SK-N-SH treated with all-trans-retinoic acid at 6 μM for 48 hours (cell line): ENCODE results near the gene EBF4.

Source experiments
- ATAC-seq: fragments of 200-7000 bp; cut with Tn5 transposase; 3 replicates; pipeline ENCODE4 v1.9.1; 2020; ENCODE audit warnings: mild to moderate bottlenecking, moderate library complexity
- ARNTL ChIP-seq: fragments of 450-650 bp; formaldehyde crosslinking; IDR thresholded peaks from 2 replicates; pipeline ENCODE4 v1.5.0; 2020; ENCODE audit warnings: low read depth, mild to moderate bottlenecking, moderate library complexity, borderline replicate concordance
- BACH2 ChIP-seq: fragments of 250-450 bp; sonication (Bioruptor Pico); IDR thresholded peaks from 2 replicates; pipeline ENCODE4 v1.9.0; 2021; ENCODE audit warnings: mild to moderate bottlenecking, borderline replicate concordance
- CSDC2 ChIP-seq: fragments of 250-450 bp; sonication (Bioruptor Pico); IDR thresholded peaks from 2 replicates; pipeline ENCODE4 v1.5.0; 2020; ENCODE audit warnings: mild to moderate bottlenecking, moderate library complexity
- CSRNP3 ChIP-seq: fragments of 250-450 bp; sonication (Bioruptor Pico); IDR thresholded peaks from 2 replicates; pipeline ENCODE4 v1.5.1; 2021; ENCODE audit warnings: mild to moderate bottlenecking, moderate library complexity
- GLIS3 ChIP-seq: fragments of 250-450 bp; sonication (Bioruptor Pico); IDR thresholded peaks from 2 replicates; pipeline ENCODE4 v1.5.0; 2020; ENCODE audit warnings: mild to moderate bottlenecking, moderate library complexity
- ISL1 ChIP-seq: fragments of 250-450 bp; sonication (Bioruptor Pico); IDR thresholded peaks from 2 replicates; pipeline ENCODE4 v2.1.2; 2022; ENCODE audit warnings: mild to moderate bottlenecking, moderate library complexity
- OSR1 ChIP-seq: fragments of 250-450 bp; sonication (Bioruptor Pico); IDR thresholded peaks from 2 replicates; pipeline ENCODE4 v1.8.0; 2022; ENCODE audit warnings: moderate library complexity, mild to moderate bottlenecking, inconsistent platforms
- PATZ1 ChIP-seq: fragments of 250-450 bp; sonication (Bioruptor Pico); IDR thresholded peaks from 2 replicates; pipeline ENCODE4 v1.8.0; 2020; ENCODE audit warnings: mild to moderate bottlenecking, moderate library complexity, borderline replicate concordance
- POU6F1 ChIP-seq: fragments of 250-450 bp; sonication (Bioruptor Pico); IDR thresholded peaks from 2 replicates; pipeline ENCODE4 v1.8.0; 2021; ENCODE audit warnings: low read depth, mild to moderate bottlenecking, moderate library complexity, borderline replicate concordance
- PPARA ChIP-seq: fragments of 250-450 bp; sonication (Bioruptor Pico); IDR thresholded peaks from 2 replicates; pipeline ENCODE4 v1.5.0; 2020; ENCODE audit warnings: mild to moderate bottlenecking, borderline replicate concordance
- RARB ChIP-seq: fragments of 250-450 bp; sonication (Bioruptor Pico); IDR thresholded peaks from 2 replicates; pipeline ENCODE4 v1.8.0; 2021; ENCODE audit warnings: mild to moderate bottlenecking, moderate library complexity
- SNAI2 ChIP-seq: fragments of 250-450 bp; sonication (Bioruptor Pico); IDR thresholded peaks from 2 replicates; pipeline ENCODE4 v1.5.0; 2020; ENCODE audit warnings: mild to moderate bottlenecking, moderate library complexity
- TCF4 ChIP-seq: fragments of 250-450 bp; sonication (Bioruptor Pico); IDR thresholded peaks from 2 replicates; pipeline ENCODE4 v1.8.0; 2021; ENCODE audit warnings: mild to moderate bottlenecking, moderate library complexity, borderline replicate concordance
- ZC3H10 ChIP-seq: fragments of 250-450 bp; sonication (Bioruptor Pico); IDR thresholded peaks from 2 replicates; pipeline ENCODE4 v1.5.1; 2021; ENCODE audit warnings: mild to moderate bottlenecking, moderate library complexity
- ZFP3 ChIP-seq: fragments of 250-450 bp; sonication (Bioruptor Pico); IDR thresholded peaks from 2 replicates; pipeline ENCODE4 v1.5.0; 2020; ENCODE audit warnings: mild to moderate bottlenecking, moderate library complexity
- ZFP30 ChIP-seq: fragments of 450-650 bp; formaldehyde crosslinking; IDR thresholded peaks from 2 replicates; pipeline ENCODE4 v1.5.0; 2022; ENCODE audit warnings: mild to moderate bottlenecking, moderate library complexity
- ZNF565 ChIP-seq: fragments of 450-650 bp; formaldehyde crosslinking; conservative IDR thresholded peaks from 2 replicates; pipeline ENCODE4 v1.5.0; 2020; ENCODE audit warnings: low read depth, mild to moderate bottlenecking, moderate library complexity
- ZNF70 ChIP-seq: fragments of 450-650 bp; formaldehyde crosslinking; IDR thresholded peaks from 2 replicates; pipeline ENCODE4 v1.5.0; 2020; ENCODE audit warnings: mild to moderate bottlenecking, moderate library complexity
- ZNF8 ChIP-seq: fragments of 450-650 bp; formaldehyde crosslinking; IDR thresholded peaks from 2 replicates; pipeline ENCODE4 v1.5.0; 2020; ENCODE audit warnings: mild to moderate bottlenecking, moderate library complexity
- TF ChIP-seq, protein P1 (sequence below): fragments of 250-450 bp; sonication (Bioruptor Pico); IDR thresholded peaks from 2 replicates; pipeline ENCODE4 v1.5.0; 2020; ENCODE audit warnings: mild to moderate bottlenecking, moderate library complexity
- TF ChIP-seq, protein P2 (sequence below): fragments of 250-450 bp; sonication (Bioruptor Pico); IDR thresholded peaks from 2 replicates; pipeline ENCODE4 v1.5.1; 2020; ENCODE audit warnings: low read depth, mild to moderate bottlenecking, moderate library complexity

The EBF4 gene

DNA sequence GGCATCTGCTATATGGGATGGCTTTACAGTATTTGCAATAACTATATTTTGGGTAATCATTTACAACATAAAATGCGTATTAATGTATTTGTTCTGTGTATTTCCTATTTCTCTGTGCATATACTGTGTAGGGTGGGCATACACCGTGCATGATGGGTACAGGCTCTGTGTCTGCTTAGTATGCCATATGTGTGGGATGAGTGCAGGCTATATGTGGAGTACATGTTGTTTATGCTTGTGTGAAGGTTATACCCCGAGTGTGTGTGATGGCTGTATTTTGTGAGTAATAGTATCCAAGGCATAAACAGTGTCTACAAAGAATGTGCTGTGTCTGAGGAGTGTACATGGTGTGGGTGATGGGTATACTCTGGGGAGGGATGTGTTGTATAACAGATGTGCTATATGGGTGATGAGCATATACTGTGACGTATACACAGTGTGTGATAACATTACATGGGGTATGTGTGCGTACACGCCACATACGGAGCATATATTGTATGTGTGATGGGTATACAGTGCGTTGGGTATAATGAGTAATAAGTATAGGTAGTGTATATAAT lies 55.2 kb downstream of the EBF4 start:
- TF ChIP-seq ISL1 (no peak), RARB (CRISPR knock-in tag) (no peak), ZC3H10 (no peak), TCF4 (CRISPR knock-in tag) (no peak), SNAI2 (CRISPR knock-in tag) (no peak)
- TF ChIP-seq, protein P1, sequence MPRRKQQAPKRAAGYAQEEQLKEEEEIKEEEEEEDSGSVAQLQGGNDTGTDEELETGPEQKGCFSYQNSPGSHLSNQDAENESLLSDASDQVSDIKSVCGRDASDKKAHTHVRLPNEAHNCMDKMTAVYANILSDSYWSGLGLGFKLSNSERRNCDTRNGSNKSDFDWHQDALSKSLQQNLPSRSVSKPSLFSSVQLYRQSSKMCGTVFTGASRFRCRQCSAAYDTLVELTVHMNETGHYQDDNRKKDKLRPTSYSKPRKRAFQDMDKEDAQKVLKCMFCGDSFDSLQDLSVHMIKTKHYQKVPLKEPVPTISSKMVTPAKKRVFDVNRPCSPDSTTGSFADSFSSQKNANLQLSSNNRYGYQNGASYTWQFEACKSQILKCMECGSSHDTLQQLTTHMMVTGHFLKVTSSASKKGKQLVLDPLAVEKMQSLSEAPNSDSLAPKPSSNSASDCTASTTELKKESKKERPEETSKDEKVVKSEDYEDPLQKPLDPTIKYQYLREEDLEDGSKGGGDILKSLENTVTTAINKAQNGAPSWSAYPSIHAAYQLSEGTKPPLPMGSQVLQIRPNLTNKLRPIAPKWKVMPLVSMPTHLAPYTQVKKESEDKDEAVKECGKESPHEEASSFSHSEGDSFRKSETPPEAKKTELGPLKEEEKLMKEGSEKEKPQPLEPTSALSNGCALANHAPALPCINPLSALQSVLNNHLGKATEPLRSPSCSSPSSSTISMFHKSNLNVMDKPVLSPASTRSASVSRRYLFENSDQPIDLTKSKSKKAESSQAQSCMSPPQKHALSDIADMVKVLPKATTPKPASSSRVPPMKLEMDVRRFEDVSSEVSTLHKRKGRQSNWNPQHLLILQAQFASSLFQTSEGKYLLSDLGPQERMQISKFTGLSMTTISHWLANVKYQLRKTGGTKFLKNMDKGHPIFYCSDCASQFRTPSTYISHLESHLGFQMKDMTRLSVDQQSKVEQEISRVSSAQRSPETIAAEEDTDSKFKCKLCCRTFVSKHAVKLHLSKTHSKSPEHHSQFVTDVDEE (CRISPR knock-in tag), result no peak
- TF ChIP-seq, all 23 proteins: peak for 0
- no peak for ATAC-seq

DNA sequence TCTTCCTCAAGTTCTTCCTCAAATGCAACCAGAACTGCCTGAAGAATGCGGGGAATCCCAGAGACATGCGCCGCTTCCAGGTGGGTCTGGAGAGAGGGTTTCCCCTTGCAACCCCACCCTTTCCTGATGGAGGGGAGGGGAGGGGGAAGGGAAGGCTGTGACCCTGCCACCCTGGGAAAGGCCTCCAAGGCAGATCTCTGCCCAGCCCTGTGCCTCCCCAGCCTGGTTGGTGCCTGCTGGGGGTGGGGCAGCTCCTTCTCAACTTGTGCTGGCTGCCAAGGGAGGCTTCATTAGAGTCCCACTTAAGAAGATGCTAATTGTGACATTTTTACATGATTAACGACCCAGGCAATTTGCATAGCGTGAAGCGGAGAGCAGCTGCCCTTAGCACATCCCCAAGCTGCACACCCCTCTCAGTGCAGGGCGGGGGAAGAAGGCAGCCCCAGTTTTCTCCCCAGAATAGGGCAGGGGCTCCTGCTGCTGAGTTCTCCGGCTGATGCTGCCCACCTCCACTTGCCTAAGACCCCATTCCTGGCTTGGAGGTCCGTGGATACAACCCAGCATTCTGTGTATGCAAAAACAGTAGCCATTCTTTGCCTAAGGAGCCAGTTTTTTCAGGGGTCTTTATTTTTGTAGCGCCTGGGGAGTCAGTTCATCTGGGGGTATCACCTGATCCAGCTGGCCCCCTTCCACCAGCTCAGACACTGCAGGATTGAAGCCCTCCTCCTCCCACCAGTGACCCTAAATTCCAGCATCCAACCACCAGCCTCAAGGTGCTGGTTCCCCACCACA lies 56.2 kb downstream of the EBF4 start:
- TF ChIP-seq RARB (CRISPR knock-in tag), result no peak
- TF ChIP-seq GLIS3, result no peak
- no peak for TF ChIP-seq ZNF565
- TF ChIP-seq ISL1, result no peak
- TF ChIP-seq TCF4 (CRISPR knock-in tag), result no peak
- no peak for TF ChIP-seq CSDC2 (CRISPR knock-in tag)
- no peak for TF ChIP-seq BACH2
- TF ChIP-seq POU6F1 (CRISPR knock-in tag), result no peak
- TF ChIP-seq ZFP3 (CRISPR knock-in tag), result no peak
- TF ChIP-seq OSR1 (CRISPR knock-in tag), result no peak
- TF ChIP-seq, protein P2, sequence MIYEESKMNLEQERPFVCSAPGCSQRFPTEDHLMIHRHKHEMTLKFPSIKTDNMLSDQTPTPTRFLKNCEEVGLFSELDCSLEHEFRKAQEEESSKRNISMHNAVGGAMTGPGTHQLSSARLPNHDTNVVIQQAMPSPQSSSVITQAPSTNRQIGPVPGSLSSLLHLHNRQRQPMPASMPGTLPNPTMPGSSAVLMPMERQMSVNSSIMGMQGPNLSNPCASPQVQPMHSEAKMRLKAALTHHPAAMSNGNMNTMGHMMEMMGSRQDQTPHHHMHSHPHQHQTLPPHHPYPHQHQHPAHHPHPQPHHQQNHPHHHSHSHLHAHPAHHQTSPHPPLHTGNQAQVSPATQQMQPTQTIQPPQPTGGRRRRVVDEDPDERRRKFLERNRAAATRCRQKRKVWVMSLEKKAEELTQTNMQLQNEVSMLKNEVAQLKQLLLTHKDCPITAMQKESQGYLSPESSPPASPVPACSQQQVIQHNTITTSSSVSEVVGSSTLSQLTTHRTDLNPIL (CRISPR knock-in tag), result no peak
- TF ChIP-seq ZNF70, result no peak
- no peak for TF ChIP-seq ZFP30
- TF ChIP-seq PATZ1 (CRISPR knock-in tag), result no peak
- no peak for TF ChIP-seq PPARA (CRISPR knock-in tag)
- no peak for TF ChIP-seq ZNF8 (CRISPR knock-in tag)
- TF ChIP-seq ZC3H10, result no peak
- ATAC-seq, result no peak

- TF ChIP-seq PATZ1 (CRISPR knock-in tag) (no peak), ZC3H10 (no peak), ZFP3 (CRISPR knock-in tag) (no peak), TCF4 (CRISPR knock-in tag) (no peak), ZNF8 (CRISPR knock-in tag) (no peak), CSRNP3 (CRISPR knock-in tag) (no peak), ZNF70 (no peak), CSDC2 (CRISPR knock-in tag) (no peak), ISL1 (no peak), ZNF565 (no peak), ZFP30 (no peak), RARB (CRISPR knock-in tag) (no peak), BACH2 (no peak), ARNTL (no peak), PPARA (CRISPR knock-in tag) (no peak)
- ATAC-seq, result no peak
These were observed 56.9 kb downstream of the EBF4 start for GRCh38 chr20:2749343-2749950.
